MCF 10A (cell line): ENCODE measurements around the gene CAMSAP1. TPM values are rescaled to one million over a fixed set of nuclear protein-coding genes. Genes with fewer than 3 reads are reported as not detected.

Experiments
- Bru-seq: library from RNA; stranded (reverse); fragments of 400-500 nt; gene quantifications from one replicate; lab custom pipeline; 2021; lab: Mats Ljungman, UMichigan
- BruChase-seq, 2 experiments: library from RNA; stranded (reverse); fragments of 400-500 nt; gene quantifications; one replicate each; lab custom pipeline; 2021; lab: Mats Ljungman, UMichigan
- BruUV-seq: library from RNA; stranded (reverse); fragments of 400-500 nt; replicated peaks from 2 replicates; lab custom pipeline; 2021; lab: Mats Ljungman, UMichigan
- CTCF ChIA-PET: fragments of 300-600 bp; sonication (Branson Sonifier 250); formaldehyde crosslinking; extraction: SDS; loops from one replicate; lab custom pipeline; 2021; ENCODE audit warnings: antibody characterized with exemption, inconsistent platforms; lab: Yijun Ruan, JAX
- POLR2A ChIA-PET: fragments of 300-600, 350-650 bp; sonication (Branson Sonifier 250); formaldehyde crosslinking; extraction: SDS; loops from one replicate; lab custom pipeline; 2020; ENCODE audit warnings: antibody characterized with exemption, inconsistent platforms; lab: Yijun Ruan, JAX
- DNase-seq: peaks from one replicate; pipeline ENCODE4 v3.0.0-alpha.2; 2018; ENCODE audit not compliant: unreplicated experiment
- H3K27ac Mint-ChIP-seq: one replicate; pipeline ENCODE4 v1.8.0; 2022; ENCODE audit warnings: mild to moderate bottlenecking, low read depth, mixed read lengths; ENCODE audit not compliant: unreplicated experiment
- H3K27me3 Mint-ChIP-seq: one replicate; pipeline ENCODE4 v1.8.0; 2022; ENCODE audit warnings: mixed read lengths; ENCODE audit not compliant: insufficient read depth, unreplicated experiment
- H3K36me3 Mint-ChIP-seq: one replicate; pipeline ENCODE4 v1.8.0; 2022; ENCODE audit warnings: mild to moderate bottlenecking, moderate library complexity, mixed read lengths; ENCODE audit not compliant: insufficient read depth, unreplicated experiment
- H3K4me1 Mint-ChIP-seq: one replicate; pipeline ENCODE4 v1.8.0; 2022; ENCODE audit warnings: mixed read lengths; ENCODE audit not compliant: insufficient read depth, unreplicated experiment
- H3K4me3 Mint-ChIP-seq: one replicate; pipeline ENCODE4 v1.8.0; 2022; ENCODE audit warnings: mild to moderate bottlenecking, moderate library complexity, mixed read lengths; ENCODE audit not compliant: unreplicated experiment
- H3K9me3 Mint-ChIP-seq: one replicate; pipeline ENCODE4 v1.8.0; 2022; ENCODE audit warnings: mixed read lengths; ENCODE audit not compliant: unreplicated experiment
- CTCF ChIP-seq: fragments of 200-600 bp; IDR thresholded peaks from one replicate; pipeline ENCODE4 v1.8.0; 2022; ENCODE audit warnings: antibody characterized with exemption, mild to moderate bottlenecking; ENCODE audit not compliant: unreplicated experiment
- intact Hi-C: fragments of 100-400 bp; cut with micrococcal nuclease; formaldehyde crosslinking; loops from 2 replicates; pipeline ENCODE4 v1.14.1; 2022
- long read RNA-seq: library from polyadenylated mRNA; stranded (forward); transcript quantifications from one replicate; pipeline ENCODE4 v2.0.0, GENCODE V29; 2022
- total RNA-seq: library from RNA; stranded (reverse); gene quantifications from 2 replicates; pipeline ENCODE4 v1.2.3, GENCODE V29; 2022

CAMSAP1 gene
- 31.0 and 39.5 TPM in 2 replicates for total RNA-seq
- Bru-seq, nascent RNA, result percentile 64 among the genes with signal in this experiment
- BruChase-seq, experiment 1, labeled RNA remaining after a 6-hour chase, result percentile 79 among the genes with signal in this experiment
- percentile 67 among the genes with signal in this experiment for BruChase-seq, experiment 2, labeled RNA remaining after a 2-hour chase
- long read RNA-seq, full-length matches to known transcripts, result 11 of 51 reads
- long read RNA-seq, partial matches to known transcripts, result 31 of 51 reads
- long read RNA-seq, other reads (novel, unspliced or antisense), result 9 of 51 reads

DNA sequence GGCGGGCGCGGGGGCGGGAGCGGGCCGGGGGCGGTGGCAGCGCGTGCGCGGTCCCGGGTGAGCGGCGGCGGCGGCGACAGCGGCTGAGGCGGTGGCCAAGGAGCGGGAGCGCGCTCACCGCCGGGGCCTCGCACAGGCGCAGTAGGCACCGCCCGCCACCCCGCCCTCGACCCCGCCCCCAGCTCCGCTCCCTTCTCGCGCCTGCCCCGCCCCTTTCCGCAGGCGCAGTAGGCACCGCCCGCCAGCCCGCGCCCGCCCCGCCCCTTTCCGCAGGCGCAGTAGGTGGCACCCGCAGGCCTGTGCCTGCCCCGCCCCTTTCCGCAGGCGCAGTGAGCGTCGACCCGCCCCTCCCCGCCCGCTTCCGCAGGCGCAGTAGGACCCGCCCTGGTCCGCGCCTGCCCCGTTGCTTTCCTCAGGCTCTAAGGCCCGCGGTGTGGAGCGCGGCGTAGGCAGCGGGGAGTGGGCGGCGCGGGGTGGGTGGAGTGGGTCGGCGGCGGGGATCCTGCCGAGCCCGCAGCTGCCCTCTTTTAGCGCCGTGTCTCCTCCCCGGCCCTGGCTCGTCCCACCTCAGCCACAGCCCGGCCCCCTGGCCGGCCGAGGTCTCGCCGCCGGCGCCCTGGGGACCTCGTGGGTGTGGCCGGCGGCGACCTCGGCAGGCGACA lies at the start of gene CAMSAP1:
Gene CAMSAP1, minus strand, starts transcription at position 116 of the 662 bp plus-strand sequence. CDS start 387 bp downstream, outside the sequence.
- POLR2A ChIA-PET, result interaction anchor here (0.9 to 3.3 kb wide), 5 partner anchors 17 to 53 kb away, joined by 3 to 24 read pairs (median 8); partner anchors contain the start of gene UBAC1
- DNase-seq, result peak; percentile 92
- H3K36me3 Mint-ChIP-seq, result peaks cover 53% of the 10 kb centered on the region
- no peaks in the 10 kb centered on the region for H3K27me3 Mint-ChIP-seq
- TF ChIP-seq CTCF, result no peak
- CTCF ChIA-PET, result interaction anchor here (0.7 kb wide), 1 partner anchor 167 kb away, joined by 3 read pairs; no protein-coding TSS in a partner anchor
- H3K9me3 Mint-ChIP-seq, result peaks cover 22% of the 10 kb centered on the region
- peak within 1 kb of the TSS; percentile 67 for H3K27ac Mint-ChIP-seq
- H3K4me3 Mint-ChIP-seq, result peak within 1 kb of the TSS; percentile 83
- H3K4me1 Mint-ChIP-seq, result peaks cover 39% of the 10 kb centered on the region
- intact Hi-C loops, result loop anchor here (2.0 kb wide), 1 partner anchor 45 kb away; no protein-coding TSS in a partner anchor
- no TSS peak for BruUV-seq

DNA sequence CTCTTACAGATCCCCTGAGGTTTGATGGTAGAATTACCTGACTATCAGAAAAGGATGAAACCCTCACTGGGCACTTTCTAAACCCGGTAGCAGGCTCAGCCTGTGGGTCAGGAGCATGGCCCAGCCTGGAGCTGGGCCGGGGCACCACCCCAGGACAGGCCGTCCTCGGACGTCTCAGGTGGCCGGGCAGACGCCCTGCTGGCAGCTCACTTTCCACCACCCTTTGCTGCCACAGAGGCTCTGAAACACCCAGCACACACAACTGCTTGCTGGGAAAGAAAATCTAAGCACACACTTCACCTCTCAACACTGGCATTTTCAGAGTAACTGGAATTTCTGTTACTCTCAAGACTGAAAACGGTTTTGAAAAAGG lies 49.4 kb upstream of the CAMSAP1 start:
- DNase-seq, result no peak
- peaks cover 44% of the 10 kb centered on the region for H3K36me3 Mint-ChIP-seq
- peaks cover 23% of the 10 kb centered on the region for H3K4me1 Mint-ChIP-seq
- no peak overlapping the region for H3K4me3 Mint-ChIP-seq
- TF ChIP-seq CTCF, result no peak
- CTCF ChIA-PET, result interaction anchor here (1.7 kb wide), 1 partner anchor 11 kb away, joined by 5 read pairs; no protein-coding TSS in a partner anchor
- POLR2A ChIA-PET, result no interaction called here
- no peaks in the 10 kb centered on the region for H3K9me3 Mint-ChIP-seq
- no peaks in the 10 kb centered on the region for H3K27me3 Mint-ChIP-seq
- H3K27ac Mint-ChIP-seq, result no peak overlapping the region
- no TSS peak for BruUV-seq
- intact Hi-C loops, result no loop called here

- no peak overlapping the region for H3K4me3 Mint-ChIP-seq
- no peaks in the 10 kb centered on the region for H3K9me3 Mint-ChIP-seq
- H3K4me1 Mint-ChIP-seq, result peaks cover 18% of the 10 kb centered on the region
- no peak overlapping the region for H3K27ac Mint-ChIP-seq
- CTCF ChIA-PET, result interaction anchor here (1.7 kb wide), 1 partner anchor 11 kb away, joined by 5 read pairs; no protein-coding TSS in a partner anchor
- POLR2A ChIA-PET, result no interaction called here
- no peak for DNase-seq
- intact Hi-C loops, result no loop called here
- H3K27me3 Mint-ChIP-seq, result no peaks in the 10 kb centered on the region
- peaks cover 45% of the 10 kb centered on the region for H3K36me3 Mint-ChIP-seq
- BruUV-seq, result no TSS peak
- TF ChIP-seq CTCF, result no peak
Observed at GRCh38 chr9:135955934-135956801, 48.8 kb upstream of the CAMSAP1 start.
